GM18517 (cell line): ENCODE data around the gene UNKL.

Source experiments
- ATAC-seq: cut with Tn5 transposase; IDR thresholded peaks from one replicate; pipeline ENCODE4 v1.9.1; 2021; ENCODE audit warnings: mild to moderate bottlenecking, moderate library complexity; ENCODE audit not compliant: unreplicated experiment

The UNKL gene, protein sequence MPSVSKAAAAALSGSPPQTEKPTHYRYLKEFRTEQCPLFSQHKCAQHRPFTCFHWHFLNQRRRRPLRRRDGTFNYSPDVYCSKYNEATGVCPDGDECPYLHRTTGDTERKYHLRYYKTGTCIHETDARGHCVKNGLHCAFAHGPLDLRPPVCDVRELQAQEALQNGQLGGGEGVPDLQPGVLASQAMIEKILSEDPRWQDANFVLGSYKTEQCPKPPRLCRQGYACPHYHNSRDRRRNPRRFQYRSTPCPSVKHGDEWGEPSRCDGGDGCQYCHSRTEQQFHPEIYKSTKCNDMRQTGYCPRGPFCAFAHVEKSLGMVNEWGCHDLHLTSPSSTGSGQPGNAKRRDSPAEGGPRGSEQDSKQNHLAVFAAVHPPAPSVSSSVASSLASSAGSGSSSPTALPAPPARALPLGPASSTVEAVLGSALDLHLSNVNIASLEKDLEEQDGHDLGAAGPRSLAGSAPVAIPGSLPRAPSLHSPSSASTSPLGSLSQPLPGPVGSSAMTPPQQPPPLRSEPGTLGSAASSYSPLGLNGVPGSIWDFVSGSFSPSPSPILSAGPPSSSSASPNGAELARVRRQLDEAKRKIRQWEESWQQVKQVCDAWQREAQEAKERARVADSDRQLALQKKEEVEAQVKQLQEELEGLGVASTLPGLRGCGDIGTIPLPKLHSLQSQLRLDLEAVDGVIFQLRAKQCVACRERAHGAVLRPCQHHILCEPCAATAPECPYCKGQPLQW

DNA sequence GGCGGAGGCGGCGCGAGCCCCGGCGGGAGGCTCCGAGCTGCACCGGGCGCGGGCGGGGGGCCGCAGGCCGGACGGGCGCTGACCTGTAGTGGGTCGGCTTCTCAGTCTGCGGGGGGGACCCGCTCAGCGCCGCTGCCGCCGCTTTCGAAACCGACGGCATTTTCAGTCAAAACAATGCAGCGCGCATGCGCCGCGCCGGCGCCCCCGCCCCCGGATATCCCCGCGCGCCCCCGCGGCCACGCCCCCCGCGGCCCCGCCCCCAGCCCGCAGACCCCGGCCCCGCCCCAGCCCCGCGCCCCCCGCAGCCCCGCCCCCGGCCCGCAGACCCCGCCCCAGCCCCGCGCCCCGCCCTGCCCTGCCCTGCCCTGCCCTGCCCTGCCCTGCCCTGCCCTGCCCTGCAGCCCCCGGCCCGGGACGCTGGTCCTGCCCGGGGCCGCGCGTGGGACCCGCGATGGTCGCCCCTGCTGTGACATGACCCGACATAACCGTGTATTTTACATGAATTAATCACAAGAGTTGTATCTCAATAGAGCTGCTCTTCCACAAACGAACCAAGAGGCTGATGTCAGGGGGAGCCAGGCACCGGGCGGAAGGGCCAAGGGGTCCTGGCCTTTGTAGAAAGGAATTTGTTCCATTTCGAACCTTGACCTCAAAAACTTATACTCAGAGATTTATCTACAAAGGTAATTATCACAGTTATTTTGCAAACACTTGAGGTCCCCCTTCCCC, at the start of gene UNKL:
UNKL (minus strand) TSS at position 173 of the 729 bp plus-strand sequence; CDS start at position 160, 13 bp downstream.
- no peak for ATAC-seq

GRCh38 chr16:1461146-1461545, 46.6 kb upstream of the UNKL start:
- no peak for ATAC-seq

GRCh38 chr16:1460602-1461138, 46.2 kb upstream of the UNKL start:
- ATAC-seq = no peak

DNA sequence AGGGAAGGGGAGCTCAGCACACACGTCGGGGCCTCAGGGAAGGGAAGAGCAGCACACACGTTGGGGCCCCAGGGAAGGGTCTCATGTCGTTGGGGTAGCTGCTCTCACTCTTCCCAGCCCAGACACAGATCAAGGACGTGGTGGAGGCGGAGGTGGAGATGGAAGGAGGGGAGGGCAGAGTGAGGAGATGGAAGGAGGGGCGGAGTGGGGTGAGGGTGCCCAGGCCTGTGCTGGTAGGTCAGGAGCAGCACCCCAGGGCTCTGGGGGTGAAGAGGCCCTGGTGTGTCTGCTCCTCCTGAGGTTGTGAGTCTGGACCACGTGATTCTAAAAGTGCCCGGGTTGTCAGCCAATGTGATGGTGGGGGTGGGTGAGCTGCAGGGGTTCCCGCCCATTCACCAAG, 45.5 kb upstream of the UNKL start:
- ATAC-seq = no peak

DNA sequence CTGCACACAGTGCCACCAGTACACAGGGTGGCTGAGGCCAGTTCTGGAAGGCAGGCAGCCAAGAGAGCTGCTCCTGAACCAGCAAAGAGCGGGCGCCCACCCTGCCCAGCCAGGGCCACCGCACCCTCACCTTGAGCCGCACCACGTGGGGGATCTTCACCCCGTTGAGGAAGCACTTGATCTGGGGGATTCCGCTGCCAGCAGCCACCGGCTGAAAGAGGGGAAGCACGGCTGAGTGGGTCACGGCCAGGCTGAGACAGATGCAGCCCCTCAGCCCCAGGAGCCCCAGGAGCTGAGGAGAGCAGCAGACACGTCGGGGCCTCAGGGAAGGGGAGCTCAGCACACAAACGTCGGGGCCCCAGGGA, 44.5 kb upstream of the UNKL start:
- no peak for ATAC-seq

DNA sequence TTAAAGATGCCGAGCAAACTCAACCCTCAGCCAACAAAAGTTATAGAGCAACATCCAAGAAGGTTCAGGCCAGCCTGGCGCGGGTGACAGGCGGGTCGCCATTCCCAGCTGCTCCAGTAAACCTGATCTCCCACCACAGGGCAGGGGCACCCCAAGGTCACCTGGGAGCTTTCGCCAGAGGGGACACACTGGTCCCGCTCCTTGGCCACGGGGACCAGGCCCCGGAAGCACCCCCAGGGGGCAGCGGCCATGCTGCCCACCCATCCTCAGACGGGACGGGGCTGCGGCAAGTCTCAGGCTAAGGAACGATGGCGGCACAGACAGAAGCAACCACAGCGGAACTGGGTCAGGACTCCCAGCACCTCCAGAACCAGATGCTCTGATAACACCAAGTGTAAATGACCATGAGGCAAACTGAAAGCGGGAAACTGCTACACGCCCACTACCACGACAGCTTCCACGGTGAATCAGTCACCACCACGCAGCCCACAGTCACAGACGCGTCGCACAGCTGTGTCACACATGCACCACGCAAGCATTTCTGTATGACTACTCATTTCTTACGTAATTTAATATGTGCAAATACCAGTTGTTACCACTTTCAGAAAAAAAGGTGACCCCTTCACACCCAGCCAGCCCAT, 44.0 kb upstream of the UNKL start:
- ATAC-seq = no peak

DNA sequence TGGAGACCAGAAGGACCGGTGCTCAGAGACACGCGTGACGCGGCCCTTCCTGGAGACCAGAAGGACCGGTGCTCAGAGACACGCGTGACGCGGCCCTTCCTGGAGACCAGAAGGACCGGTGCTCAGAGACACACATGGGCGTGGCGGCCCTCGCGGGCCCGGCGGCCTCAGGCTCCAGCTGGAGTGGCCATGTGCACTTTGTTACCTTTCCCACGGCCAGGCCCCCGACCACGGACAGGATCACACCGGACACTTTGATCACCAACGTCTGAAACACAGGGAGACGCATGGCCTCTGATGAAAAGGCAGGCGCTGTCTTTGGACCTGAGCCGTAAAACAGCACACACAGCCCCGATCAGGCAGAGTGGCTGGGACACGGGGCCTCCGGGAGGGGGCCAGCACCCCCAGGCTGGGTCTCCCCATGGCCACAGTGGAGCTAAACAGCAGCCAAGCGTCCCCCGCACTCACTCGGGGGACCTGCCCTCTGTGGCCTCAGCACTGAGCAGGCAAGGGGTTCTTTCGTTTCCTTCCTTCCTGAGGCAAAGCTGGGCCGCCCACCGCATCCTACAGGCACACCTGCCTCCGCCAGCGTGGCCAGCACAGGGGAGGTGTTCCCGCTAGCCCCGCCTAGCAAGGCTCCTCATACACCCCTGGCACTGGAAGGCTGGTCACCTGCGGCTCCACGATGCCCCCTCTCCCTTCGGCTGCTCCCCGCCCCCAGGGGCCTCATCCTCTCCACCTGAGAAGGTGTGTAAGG, 43.2 kb upstream of the UNKL start:
- ATAC-seq = no peak

- no peak for ATAC-seq
These were observed 42.4 kb upstream of the UNKL start for GRCh38 chr16:1456951-1457350.

GRCh38 chr16:1455190-1456171, 41.0 kb upstream of the UNKL start:
- no peak for ATAC-seq

- no peak for ATAC-seq
These were observed 40.1 kb upstream of the UNKL start for GRCh38 chr16:1454561-1454960.

GRCh38 chr16:1453316-1453715, 38.8 kb upstream of the UNKL start:
- no peak for ATAC-seq

DNA sequence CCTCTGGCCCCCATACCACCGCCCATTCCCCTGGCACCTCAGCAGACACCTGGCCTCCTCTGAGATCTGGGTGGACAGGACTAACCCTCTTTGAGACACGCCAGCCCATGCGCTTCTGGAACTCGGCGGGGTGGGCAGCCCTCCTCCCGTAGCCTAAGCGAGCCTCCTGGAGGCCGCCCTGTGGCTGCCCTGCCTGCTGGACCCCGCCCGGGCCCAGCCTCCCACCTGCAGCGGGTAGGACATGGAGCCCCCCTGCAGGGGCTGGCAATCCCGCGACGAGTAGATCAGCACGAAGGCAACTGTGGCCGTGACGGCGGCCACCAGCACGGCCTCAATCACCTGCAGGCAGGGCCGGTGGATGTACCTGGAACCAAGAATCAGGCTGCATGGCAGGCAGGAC, 38.0 kb upstream of the UNKL start:
- no peak for ATAC-seq

DNA sequence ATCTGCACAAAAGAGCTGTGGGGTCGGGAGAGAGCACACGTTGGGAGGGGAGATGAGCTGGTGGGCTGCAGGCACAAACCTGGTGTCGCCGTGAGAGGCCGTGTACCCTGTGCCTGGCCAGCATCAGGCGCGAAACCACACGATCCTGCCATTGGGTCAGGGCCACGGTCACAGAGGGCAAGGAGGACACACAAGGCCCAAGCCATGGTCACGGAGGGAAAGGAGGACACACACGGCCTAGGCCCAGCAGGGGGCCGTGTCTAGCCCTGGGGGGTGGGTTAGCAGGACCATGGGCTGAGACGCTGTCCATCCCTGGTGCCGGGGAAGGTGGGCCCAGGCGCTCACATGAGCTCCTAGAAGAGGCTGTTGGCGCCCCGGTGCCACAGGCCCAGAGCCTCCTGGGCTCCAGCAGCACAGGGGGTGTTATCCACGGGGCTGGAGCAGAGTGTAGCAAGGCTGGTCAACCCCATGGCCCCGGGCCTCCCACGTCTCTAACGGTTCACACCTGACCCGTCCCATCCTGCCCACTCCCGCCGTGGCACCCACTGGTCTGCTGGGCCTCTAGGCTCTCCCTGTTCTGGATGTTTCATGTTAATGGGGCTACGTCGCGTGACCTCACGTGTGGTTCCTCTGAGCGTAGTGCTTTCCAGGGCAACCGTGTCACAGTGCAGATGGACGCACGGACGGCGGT, 37.3 kb upstream of the UNKL start:
- ATAC-seq = no peak

DNA sequence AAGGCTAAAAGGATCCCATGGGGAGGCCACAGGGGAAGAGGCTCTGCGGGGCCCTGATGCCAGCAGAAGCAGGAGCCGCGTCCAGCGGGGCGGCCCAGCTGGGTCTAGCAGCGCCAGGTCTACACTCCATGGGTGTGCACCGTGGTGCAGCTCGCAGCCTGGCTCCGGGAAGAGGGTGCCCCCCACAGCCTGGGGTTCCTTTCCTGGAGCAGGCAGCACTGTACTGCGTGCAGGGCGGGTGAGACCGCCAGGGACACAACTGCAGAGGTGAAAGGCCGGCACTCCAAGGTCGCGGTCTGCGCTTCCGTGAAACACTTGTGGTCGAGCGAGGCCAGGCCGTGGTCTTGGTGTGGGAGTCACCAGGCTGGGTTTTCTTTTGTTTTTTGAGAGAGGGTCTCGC, 36.3 kb upstream of the UNKL start:
- no peak for ATAC-seq

DNA sequence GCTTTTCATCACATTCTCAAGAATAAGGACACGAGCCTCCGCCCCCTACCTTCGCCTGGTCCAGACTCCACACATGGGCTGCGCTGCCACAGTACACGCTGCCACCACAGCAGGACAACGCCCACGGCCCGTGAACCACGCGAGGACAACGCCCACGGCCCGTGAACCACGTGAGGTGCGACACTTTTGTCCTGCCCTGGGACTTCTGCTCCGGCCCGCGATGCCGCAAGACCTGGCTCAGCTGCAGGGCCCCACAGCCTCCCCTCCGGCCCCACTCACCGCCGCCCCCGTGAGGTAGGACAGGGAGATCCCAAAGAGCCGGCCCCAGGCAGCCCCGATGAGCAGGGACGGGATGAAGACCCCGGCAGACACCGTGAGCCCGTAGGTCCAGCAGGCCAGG, 35.7 kb upstream of the UNKL start:
- no peak for ATAC-seq

- no peak for ATAC-seq
These were observed 34.8 kb upstream of the UNKL start for GRCh38 chr16:1449201-1449788.

DNA sequence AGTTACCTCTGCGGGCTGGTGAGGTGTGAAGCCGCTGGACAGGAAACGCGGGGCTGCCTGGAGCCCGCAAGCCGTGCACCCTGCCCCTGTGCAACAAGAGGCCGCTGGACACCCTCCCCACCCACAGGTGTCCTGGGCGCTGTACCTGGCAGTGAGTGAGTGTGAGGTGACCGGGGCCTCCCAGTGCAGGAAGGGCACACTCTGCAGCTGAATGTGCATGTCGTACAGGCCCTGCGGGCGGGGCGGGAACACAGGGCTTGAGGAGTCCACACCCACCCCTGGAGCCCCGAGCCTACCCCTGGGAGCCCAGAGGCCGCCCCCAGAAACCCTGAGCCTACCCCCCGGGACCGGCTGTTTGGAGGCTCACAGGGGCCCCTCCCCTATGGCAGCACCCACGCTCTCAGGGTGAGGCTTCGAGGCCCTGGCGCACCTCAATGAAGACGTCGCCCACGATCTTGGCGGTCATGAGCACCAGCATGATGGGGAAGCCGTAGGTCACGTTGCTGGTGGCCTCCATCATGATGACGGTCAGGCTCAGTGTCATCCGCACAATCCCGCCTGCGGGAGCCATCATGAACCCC, 34.1 kb upstream of the UNKL start:
- no peak for ATAC-seq

DNA sequence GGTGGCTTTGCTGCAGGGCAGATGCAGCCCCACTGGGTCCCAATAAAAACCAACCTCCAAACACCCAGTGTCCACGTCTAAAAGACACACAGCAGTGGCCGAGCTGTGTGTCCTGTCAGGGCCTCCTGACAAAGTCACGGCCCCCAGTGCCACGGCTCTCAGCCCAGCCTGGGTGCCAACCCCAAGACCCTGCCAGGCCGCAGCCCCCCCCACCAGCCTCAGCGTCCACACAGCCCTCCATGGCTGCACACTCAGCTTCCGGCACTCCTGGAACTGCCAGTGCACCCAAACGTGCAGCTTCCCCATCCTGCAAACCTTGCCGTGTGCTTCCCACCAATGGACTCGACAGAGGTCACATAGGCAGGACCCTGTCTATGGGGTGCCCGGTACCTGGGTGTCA, 33.5 kb upstream of the UNKL start:
- ATAC-seq = no peak
